Activated T-helper 9 cell treated with anti-CD3 and anti-CD28 coated beads, Interleukin-2, amount 50 U/mL, for 16 hours (primary cell): ENCODE measurements around the gene PRPF19.

Experiments used
- DNase-seq: peaks from one replicate; pipeline ENCODE4 v3.0.0-alpha.2; 2020; ENCODE audit warnings: low read depth

Gene PRPF19

DNA sequence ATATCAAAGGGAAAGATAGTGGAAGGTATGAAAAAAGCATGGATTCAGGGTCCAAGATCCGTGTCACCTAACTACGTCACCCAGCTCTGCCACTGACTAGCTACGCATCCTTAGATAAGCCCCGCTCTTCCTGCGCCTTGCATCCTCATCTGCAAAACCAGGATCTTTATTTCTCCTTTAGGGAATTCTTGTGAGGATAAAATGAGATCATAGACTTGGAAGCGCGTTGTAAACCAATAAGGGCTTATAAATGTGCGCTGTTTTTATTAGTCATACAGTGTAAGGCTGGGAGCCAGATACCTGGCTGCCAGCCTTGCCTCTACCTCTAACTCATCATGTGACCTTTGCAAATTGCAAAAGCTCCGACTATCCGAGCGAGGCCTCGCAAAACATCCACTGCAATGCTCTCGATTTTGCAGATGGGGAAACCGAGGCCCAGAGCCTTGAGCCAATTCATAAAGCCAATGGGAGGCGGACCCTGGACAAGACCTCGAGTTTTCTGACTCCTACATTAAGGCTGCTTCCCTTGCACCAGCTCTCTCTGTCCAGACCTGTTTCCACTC is 753 bp downstream of the PRPF19 start:
- no peak for DNase-seq

DNA sequence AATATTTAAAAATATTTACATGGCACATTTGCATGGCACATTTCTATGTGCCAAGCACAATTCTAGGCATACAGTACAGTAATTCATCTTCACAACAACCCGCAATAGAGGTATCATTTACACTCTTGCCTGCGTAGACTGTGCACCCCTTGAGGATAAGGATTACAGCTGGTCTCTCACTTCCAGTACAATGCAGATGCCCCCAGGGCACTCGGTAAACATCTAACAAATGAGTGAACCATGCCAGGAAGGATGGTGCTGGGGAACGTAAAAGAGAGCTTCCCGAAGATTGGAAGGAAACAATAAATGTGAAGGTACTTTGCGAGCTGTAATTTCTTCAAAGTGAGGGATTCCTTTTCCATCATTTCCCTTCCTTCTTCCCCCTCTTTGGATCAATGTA is 1.3 kb downstream of the PRPF19 start:
- no peak for DNase-seq

- no peak for DNase-seq
These were observed 3.8 kb downstream of the PRPF19 start for GRCh38 chr11:60902625-60903024.

- DNase-seq = no peak
These were observed 5.5 kb downstream of the PRPF19 start for GRCh38 chr11:60900673-60901404.

DNA sequence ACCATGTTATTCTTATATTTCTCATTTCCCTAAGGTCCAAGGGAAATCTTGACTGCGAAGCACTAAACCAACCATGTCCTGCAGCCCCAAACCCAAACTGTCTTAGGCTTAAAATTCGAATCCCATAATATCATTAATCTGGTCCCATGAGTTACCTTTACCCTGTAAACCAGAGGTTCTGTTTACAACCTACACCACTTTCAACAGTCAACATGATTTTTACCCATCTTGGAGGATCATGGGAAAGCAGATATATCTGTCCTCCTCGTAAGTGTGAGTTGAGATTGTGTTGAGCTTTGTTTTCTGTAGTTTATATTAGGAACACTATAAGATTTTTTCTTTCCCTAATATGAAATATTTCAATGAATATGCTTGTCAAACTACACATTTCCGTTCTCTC is 6.4 kb downstream of the PRPF19 start:
- no peak for DNase-seq

DNA sequence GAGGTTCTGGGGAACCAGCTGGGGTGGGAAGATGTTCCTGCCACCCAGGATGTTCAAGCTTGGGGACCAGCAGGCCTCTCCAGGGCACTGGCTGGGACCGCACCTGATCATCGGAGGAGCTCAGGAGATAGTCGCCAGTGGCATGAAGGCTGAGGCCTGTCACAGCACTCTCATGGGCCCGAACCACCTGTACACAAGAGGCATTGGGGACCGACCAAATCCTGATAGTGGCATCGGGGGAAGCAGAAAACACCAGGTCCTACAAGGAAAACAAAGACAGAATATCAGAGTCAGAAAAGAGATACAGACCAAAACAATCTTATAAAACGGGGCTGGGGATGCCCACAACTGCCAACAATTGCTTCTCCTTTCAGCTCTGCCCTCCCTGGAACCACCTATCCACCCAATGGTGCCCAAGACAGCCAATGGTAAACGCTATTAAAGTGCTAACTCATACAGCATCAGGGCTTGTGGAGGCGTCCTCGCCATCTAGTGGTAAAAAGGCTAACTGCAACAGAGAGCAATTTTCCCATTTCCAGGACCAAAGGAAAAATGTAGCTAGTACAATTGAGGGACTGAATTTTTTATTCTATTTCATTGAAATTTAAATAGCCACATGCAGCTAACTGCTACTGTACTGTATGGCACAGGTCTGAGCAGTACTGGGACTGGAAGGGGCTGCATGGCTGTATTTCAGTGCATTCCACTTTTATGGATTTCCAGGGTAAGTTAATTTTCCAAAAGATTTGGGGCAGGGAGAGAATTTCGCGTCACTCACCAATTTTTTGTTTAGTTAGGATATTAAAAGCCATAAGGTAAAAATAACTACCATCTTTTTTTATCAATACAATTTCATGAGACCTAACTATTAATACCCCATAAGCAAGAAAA is 7.1 kb downstream of the PRPF19 start:
- no peak for DNase-seq

- DNase-seq = no peak
These were observed 8.9 kb downstream of the PRPF19 start for GRCh38 chr11:60897496-60897895.

DNA sequence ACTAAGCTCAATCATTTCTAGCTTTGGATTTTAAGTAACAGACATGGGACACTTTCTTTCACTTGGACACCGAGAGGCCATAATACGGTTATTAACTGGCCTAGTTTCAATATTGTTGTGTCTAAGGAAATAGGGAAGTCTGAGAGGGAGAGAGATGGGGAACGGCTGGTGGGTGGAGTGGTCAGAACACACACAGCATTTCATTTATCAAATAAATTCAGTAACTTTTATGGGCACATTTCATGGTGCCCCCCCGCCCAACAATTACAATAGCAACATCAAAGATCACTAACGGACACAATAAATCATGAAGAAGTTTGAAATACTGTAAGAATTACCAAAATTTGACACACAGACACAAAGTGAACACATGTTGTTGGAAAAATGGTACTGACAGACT is 10.7 kb downstream of the PRPF19 start:
- no peak for DNase-seq

GRCh38 chr11:60891103-60891741 is 15.2 kb downstream of the PRPF19 start:
- DNase-seq = no peak

GRCh38 chr11:60890696-60891095 is 15.7 kb downstream of the PRPF19 start:
- no peak for DNase-seq

GRCh38 chr11:60889869-60890311 is 16.5 kb downstream of the PRPF19 start:
- no peak for DNase-seq

GRCh38 chr11:60887556-60887955 is 18.8 kb downstream of the PRPF19 start:
- no peak for DNase-seq

DNA sequence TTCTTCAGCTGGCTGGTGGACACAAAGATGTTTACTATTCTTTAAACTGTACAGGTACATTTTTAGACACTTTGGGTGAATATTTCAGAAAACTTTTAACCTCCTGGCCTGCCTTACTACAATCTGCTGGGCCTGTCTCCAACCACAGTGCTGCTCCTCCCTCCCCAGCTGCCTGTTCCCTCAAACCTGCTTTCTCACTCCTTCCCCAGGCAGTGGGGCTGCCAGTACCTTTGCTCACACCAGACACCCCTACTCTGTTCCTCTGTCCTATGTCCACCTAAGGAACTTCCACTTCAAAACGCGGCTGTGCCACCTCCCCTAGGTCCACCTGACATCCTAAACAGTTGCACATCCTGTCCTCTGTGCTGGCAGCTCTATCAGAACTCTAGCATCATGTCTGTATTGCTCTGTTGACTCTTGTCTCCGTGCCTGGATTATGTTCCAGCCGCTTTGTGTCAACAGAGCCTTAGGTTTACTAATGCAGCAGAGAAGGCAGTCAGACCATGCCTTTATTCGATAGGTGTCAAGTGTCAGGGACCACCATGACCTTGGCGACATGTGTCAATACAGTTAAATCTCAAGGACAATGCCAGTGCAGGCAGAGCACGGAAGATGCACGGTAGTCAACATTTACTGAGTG is 25.6 kb downstream of the PRPF19 start:
- no peak for DNase-seq

DNA sequence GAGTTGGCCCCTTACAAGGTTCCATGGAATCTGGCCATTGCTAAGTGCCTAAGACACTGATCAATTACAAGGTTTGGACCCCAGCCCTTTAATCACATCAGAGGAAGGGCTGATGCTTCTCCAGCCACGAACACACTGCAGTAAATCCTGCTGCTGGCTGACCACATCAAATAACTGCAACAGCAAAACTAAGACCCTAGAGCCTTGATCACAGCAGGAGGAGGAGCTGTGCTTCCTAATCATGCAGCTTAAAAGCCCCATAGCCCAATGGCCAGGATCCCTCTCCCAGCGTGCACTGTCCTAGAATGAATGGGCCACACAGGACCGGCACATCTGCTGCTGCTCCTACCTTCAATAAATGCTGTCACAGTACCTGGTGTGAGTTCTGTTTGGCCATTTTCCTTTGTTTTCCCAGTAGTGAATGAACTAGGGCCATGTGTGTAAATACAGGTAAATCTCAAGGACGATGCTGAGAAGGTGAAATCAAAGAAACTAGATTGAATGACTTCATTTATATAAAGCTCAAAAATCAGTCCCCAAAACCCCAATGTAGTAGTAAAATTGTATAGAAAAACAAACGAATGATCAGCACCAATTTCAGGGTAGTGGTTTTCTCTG is 26.3 kb downstream of the PRPF19 start:
- DNase-seq = no peak

DNA sequence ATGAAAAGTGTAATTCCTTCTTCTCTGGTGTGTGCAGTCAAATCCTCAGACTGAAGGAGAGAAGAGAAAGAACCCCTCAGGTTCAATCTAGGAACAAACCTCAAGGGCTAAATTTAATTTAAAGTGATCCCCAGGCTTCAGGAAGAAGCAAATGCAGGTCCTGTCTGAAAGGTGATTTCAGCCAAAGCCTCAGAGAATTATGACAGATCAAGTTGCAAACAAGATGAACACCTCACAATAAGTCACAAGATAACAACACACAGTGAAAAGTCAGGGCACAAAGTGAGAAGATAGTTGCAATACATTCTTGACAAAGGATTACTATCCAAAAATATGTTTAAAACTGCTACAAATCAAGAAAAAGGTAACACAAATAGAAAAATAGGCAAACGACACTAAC is 27.3 kb downstream of the PRPF19 start:
- no peak for DNase-seq

DNA sequence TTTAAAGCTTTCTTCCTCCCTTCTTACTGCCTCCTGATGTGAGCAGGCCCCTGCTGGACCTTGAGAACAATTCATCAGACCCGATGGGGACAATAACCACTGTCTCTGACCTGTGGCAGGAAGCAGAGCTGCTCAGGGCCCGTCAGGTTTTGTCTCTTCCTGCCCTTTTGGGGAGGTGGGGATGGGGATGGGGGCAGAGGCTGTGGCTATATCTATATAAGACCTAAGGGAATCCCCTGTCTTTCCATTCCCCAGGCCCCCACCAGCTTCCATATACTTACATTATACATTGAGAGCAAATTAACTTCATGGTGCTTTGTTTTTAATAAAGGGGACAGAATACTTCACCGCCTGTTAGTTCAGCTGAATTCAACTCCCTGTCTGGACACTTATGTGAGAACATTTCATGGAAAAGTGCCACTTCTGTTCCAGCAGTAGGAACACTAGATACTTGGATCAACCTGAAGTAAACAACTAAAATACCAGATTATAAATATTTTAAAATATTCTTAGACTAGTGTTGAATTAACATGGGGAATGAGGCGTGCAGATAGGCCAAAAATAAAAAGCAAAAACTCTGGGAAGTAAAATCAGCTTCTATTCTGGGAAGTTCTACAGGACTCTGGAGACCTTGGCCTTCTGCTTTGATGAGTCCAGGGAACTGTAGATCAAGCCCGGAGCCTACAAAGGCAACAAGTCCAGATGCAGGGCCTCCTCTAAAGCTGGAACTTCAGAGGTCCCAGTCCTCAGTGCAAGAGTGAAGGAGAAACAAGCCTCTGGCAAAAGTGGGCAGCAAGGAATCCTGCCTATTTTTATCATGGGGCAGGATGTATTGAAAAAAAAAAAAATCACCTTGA is 27.9 kb downstream of the PRPF19 start:
- no peak for DNase-seq

DNA sequence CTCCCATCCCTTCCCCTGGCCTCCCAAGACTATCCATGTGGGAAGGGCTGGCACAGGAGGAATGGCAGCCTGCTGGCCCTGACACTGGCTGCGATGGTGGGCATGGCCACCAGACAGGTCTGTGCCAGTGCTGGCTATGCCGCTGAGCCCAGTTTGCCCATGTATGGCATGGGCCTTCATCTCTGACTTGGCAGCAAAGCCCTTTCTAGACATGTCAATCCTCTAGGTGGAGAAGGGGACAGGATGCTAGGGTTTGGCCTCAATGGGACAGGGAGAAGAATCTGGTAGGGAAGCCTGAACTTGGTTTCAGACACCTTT is 30.3 kb downstream of the PRPF19 start:
- DNase-seq = no peak

- no peak for DNase-seq
These were observed 30.8 kb downstream of the PRPF19 start for GRCh38 chr11:60875366-60876167.

- DNase-seq = no peak
These were observed 31.7 kb downstream of the PRPF19 start for GRCh38 chr11:60874421-60875365.
